Breast epithelium (tissue), 4 donors: ENCODE measurements around the gene LITAF. TPM values are rescaled to one million over a fixed set of nuclear protein-coding genes. Genes with fewer than 3 reads are reported as not detected.

Experiments
- DNase-seq, 2 donors: peaks; one replicate each; pipeline ENCODE4 v3.0.0-alpha.2; 2019; ENCODE audit warnings: low spot score in 2 of 2
- H3K27ac ChIP-seq, 2 donors: fragments of 200-600 bp; sonication (generic) in 1 of 2; one replicate each; pipeline ENCODE4 v1.5.1; 2016 to 2019; ENCODE audit warnings: mild to moderate bottlenecking in 1 of 2
- H3K27me3 ChIP-seq, 2 donors: fragments of 200-600 bp; sonication (generic) in 1 of 2; one replicate each; pipeline versions ENCODE4 v1.5.1 to v1.6.0; 2017 to 2019; ENCODE audit warnings: control low read depth in 1 of 2, mild to moderate bottlenecking in 1 of 2
- H3K36me3 ChIP-seq: fragments of 200-600 bp; one replicate; pipeline ENCODE4 v1.5.1; 2019
- H3K4me1 ChIP-seq, 2 donors: fragments of 200-600 bp; sonication (generic); one replicate each; pipeline ENCODE4 v1.5.1; 2016 to 2019; ENCODE audit warnings: control low read depth in 1 of 2
- H3K4me3 ChIP-seq, 3 donors: fragments of 200-600 bp; sonication (generic); 1 replicate in 2 of 3; 2 replicates in 1 of 3; pipeline ENCODE4 v1.5.1; 2016 to 2019; ENCODE audit warnings: mild to moderate bottlenecking in 3 of 3, moderate library complexity in 2 of 3
- H3K9me3 ChIP-seq, 2 donors: fragments of 200-600 bp; sonication (generic) in 1 of 2; one replicate each; pipeline ENCODE4 v1.5.1; 2016 to 2019; ENCODE audit warnings: control low read depth in 1 of 2
- POLR2A ChIP-seq: fragments of 450-650 bp; IDR thresholded peaks from one replicate; pipeline ENCODE4 v1.6.1; 2016; ENCODE audit warnings: antibody characterized with exemption, mild to moderate bottlenecking, moderate library complexity
- POLR2AphosphoS5 ChIP-seq, 3 donors: sonication (generic); formaldehyde crosslinking; IDR thresholded peaks; one replicate each; pipeline ENCODE4 v1.6.1; 2017; ENCODE audit warnings: antibody characterized with exemption in 3 of 3
- intact Hi-C: fragments of 100-400 bp; cut with DNase I; formaldehyde crosslinking; loops from one replicate; pipeline ENCODE4 v1.15.1; 2023; ENCODE audit warnings: low total_unique reads
- total RNA-seq, 3 donors: library from RNA; depleted of rRNA; stranded (reverse); fragments of >200 nt; gene quantifications; one replicate each; pipeline ENCODE4 v1.1.0, GENCODE V29; 2016
- TF ChIP-seq, protein P1 (sequence below), 3 donors: fragments of 450-650 bp; IDR thresholded peaks; one replicate each; pipeline ENCODE4 v1.5.1; 2016 to 2017; ENCODE audit warnings: antibody characterized with exemption in 3 of 3, mild to moderate bottlenecking in 3 of 3, moderate library complexity in 3 of 3

Gene LITAF
- total RNA-seq, 3 donors from 2014 or later: 50.6 to 109 (median 59.0) TPM

- H3K9me3 ChIP-seq: no peaks in the 10 kb centered on the region
- H3K27me3 ChIP-seq: no peaks in the 10 kb centered on the region
- H3K27ac ChIP-seq: peak overlapping the region; percentile 84 to 89
- DNase-seq: no peak
- intact Hi-C loops: no loop called here
- no peaks in the 10 kb centered on the region for H3K36me3 ChIP-seq
- H3K4me1 ChIP-seq: peaks cover 4 to 11% of the 10 kb centered on the region in 2 donors
- H3K4me3 ChIP-seq: no peak overlapping the region
- no peak for TF ChIP-seq POLR2AphosphoS5 (IDR thresholded peaks at IDR 0.05)
- TF ChIP-seq, protein P1, sequence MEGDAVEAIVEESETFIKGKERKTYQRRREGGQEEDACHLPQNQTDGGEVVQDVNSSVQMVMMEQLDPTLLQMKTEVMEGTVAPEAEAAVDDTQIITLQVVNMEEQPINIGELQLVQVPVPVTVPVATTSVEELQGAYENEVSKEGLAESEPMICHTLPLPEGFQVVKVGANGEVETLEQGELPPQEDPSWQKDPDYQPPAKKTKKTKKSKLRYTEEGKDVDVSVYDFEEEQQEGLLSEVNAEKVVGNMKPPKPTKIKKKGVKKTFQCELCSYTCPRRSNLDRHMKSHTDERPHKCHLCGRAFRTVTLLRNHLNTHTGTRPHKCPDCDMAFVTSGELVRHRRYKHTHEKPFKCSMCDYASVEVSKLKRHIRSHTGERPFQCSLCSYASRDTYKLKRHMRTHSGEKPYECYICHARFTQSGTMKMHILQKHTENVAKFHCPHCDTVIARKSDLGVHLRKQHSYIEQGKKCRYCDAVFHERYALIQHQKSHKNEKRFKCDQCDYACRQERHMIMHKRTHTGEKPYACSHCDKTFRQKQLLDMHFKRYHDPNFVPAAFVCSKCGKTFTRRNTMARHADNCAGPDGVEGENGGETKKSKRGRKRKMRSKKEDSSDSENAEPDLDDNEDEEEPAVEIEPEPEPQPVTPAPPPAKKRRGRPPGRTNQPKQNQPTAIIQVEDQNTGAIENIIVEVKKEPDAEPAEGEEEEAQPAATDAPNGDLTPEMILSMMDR (IDR thresholded peaks at IDR 0.05): no peak
- TF ChIP-seq POLR2A: no peak
Measured at GRCh38 chr16:11629071-11630030, 42.6 kb upstream of the LITAF start.

DNA sequence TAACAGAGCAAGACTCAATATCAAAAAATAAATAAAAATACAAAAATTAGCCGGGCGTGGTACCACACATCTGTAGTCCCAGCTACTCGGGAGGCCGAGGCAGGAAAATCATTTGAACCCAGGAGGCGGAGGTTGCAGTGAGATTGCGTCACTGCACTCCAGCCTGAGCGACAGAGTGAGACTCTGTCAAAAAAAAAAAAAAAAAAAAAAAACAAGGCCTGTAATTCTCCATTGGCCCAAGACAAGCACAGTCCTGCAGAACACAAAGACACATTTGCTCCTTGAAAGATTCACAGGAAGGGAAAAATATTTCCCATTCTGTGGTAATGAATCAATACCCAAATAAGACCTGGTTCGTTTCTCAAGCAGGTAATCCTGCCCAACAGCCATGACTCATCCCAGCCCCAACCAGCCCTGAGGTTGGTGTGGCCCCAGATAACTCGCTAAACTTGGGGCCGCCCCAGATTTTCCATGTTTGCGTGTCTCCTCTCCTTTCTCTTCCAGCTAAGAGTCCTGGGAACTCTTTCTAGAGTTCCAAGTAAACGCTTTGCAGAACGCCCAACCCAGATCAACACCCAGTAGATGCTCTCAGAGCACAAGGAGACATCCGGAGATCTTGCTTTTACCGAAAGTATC, 41.2 kb upstream of the LITAF start:
- H3K36me3 ChIP-seq: no peaks in the 10 kb centered on the region
- intact Hi-C loops: no loop called here
- TF ChIP-seq, protein P1 (IDR thresholded peaks at IDR 0.05): no peak
- TF ChIP-seq POLR2AphosphoS5 (IDR thresholded peaks at IDR 0.05): peak in 2 of 3 donors; percentile 41 to 58
- no peaks in the 10 kb centered on the region for H3K27me3 ChIP-seq
- no peaks in the 10 kb centered on the region for H3K9me3 ChIP-seq
- peak overlapping the region; percentile 84 to 89 for H3K27ac ChIP-seq
- peaks cover 2 to 10% of the 10 kb centered on the region in 2 donors for H3K4me1 ChIP-seq
- no peak overlapping the region for H3K4me3 ChIP-seq
- peak in 1 of 2 donors; percentile 92 for DNase-seq

GRCh38 chr16:11627292-11627663, 40.6 kb upstream of the LITAF start:
- Histone ChIP-seq H3K4me3 (no peak overlapping the region), H3K4me1 (peaks cover 0 to 3% of the 10 kb centered on the region in 2 donors)
- intact Hi-C loops: no loop called here

DNA sequence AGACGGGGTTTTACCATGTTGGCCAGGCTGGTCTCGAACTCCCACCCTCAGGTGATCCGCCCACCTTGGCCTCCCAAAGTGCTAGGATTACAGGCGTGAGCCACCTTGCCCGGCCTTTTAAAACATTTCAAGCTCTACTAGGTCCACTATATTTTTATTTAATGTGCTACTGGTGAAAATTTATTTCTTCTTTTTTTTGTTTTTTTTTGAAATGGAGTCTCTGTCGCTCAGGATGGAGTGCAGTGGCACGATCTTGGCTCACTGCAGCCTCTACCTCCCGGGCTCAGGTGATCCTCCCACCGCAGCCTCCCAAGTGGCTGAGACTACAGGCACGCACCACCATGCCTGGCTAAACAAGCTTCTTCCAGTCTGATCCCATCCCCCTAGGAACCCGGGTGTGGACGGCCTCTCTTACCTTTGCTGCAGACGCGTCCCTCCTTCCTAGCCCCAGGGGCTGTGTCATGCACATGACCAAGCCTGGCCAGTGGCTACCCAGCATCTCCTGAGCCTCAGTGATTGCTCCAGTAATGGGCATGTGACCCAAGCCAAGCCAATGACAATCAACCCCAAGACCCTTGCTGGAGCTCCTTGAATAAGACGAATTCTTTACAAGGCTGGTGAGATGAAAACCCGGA, 40.1 kb upstream of the LITAF start:
- intact Hi-C loops: no loop called here
- H3K9me3 ChIP-seq: no peaks in the 10 kb centered on the region
- H3K4me3 ChIP-seq: no peak overlapping the region
- TF ChIP-seq, protein P1 (IDR thresholded peaks at IDR 0.05): no peak
- no peak for TF ChIP-seq POLR2A
- TF ChIP-seq POLR2AphosphoS5 (IDR thresholded peaks at IDR 0.05): no peak
- no peak for DNase-seq
- peaks cover 0 to 3% of the 10 kb centered on the region in 2 donors for H3K4me1 ChIP-seq
- peak overlapping the region; percentile 84 to 86 for H3K27ac ChIP-seq
- H3K36me3 ChIP-seq: no peaks in the 10 kb centered on the region
- H3K27me3 ChIP-seq: no peaks in the 10 kb centered on the region

More at GRCh38 chr16:11627292-11627663, 40.6 kb upstream of the LITAF start:
- Histone ChIP-seq H3K27ac (peak overlapping the region; percentile 84 to 86), H3K36me3 (no peaks in the 10 kb centered on the region), H3K27me3 (no peaks in the 10 kb centered on the region), H3K9me3 (no peaks in the 10 kb centered on the region)
- DNase-seq: no peak
- no peak for TF ChIP-seq POLR2AphosphoS5 (IDR thresholded peaks at IDR 0.05)
- no peak for TF ChIP-seq POLR2A
- TF ChIP-seq, protein P1 (IDR thresholded peaks at IDR 0.05): no peak
